GM12892 (cell line): ENCODE data around the gene OR2D3. TPM values are rescaled to one million over a fixed set of nuclear protein-coding genes. Genes with fewer than 3 reads are reported as not detected.
"Not testable (repeated sequence)": the region's sequence is repeated elsewhere in the genome, so short reads cannot be mapped to it uniquely, and the experiment has no call there.

Experiments
- DNase-seq: peaks from one replicate; pipeline ENCODE4 v3.0.0; 2011; ENCODE audit not compliant: insufficient read length
- FAIRE-seq: peaks from 2 replicates; lab custom pipeline; 2011; peaks lifted over from hg19 to GRCh38; lab: Jason Lieb, UNC
- POLR2A ChIP-seq: IDR thresholded peaks from 2 replicates; pipeline ENCODE4 v1.6.1; 2011; ENCODE audit warnings: low read depth, low read length, control low read depth
- POLR2AphosphoS5 ChIP-seq: IDR thresholded peaks from 2 replicates; pipeline ENCODE4 v1.6.1; 2011; ENCODE audit warnings: low read depth, low read length, control low read depth
- TAF1 ChIP-seq: IDR thresholded peaks from 2 replicates; pipeline ENCODE4 v1.6.1; 2011; ENCODE audit warnings: low read depth, mild to moderate bottlenecking, control low read depth, low read length, borderline replicate concordance
- polyA plus RNA-seq: library from polyadenylated mRNA; unstranded; fragments of >200 nt; gene quantifications from one replicate; pipeline ENCODE4 v1.2.1, GENCODE V29; 2012; ENCODE audit warnings: missing spikeins, inconsistent platforms; ENCODE audit not compliant: missing spikeins

OR2D3 gene, protein sequence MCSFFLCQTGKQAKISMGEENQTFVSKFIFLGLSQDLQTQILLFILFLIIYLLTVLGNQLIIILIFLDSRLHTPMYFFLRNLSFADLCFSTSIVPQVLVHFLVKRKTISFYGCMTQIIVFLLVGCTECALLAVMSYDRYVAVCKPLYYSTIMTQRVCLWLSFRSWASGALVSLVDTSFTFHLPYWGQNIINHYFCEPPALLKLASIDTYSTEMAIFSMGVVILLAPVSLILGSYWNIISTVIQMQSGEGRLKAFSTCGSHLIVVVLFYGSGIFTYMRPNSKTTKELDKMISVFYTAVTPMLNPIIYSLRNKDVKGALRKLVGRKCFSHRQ
- polyA plus RNA-seq = not detected

DNA sequence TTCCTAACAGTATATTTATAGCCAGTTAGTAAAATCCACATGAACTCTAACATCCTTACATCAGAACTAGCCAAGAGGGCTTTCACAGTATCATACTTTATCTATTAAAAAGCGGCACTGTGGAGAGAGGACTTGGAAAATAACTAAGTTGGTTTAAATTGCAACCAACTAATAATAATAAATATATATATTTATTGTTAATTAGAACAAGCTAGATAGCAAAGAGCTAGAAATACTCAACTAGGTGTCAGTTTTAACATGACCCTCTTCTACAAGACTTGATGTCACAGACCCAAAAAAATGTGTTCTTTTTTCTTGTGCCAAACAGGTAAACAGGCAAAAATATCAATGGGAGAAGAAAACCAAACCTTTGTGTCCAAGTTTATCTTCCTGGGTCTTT, at the start of gene OR2D3:
Gene OR2D3 (plus strand): TSS at position 301 of the 400 bp plus-strand sequence. CDS start 0 bp downstream, at position 301.
- DNase-seq (no peak), FAIRE-seq (no peak)
- TF ChIP-seq POLR2A (no peak), TAF1 (no peak)

DNA sequence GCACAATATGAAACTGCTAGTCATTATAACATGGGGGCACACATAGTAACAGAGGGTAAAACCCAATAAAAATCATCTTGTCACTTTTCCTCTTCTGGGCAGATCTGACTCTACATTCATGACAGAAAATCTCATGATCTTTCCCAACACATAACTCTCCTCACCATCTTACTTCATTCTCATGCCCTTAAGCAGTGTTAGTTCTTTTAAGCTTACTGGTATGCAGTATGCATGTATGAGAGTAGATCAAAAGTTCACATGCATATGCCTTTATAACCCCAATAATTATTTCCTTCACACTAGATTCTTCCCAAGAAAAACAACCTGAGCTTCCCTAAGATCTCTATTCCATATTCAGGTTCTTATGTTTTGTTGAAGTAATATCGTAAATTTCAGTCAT, 49.5 kb upstream of the OR2D3 start:
- FAIRE-seq = no peak
- TF ChIP-seq TAF1 (no peak), POLR2AphosphoS5 (no peak), POLR2A (no peak)
- no peak for DNase-seq

DNA sequence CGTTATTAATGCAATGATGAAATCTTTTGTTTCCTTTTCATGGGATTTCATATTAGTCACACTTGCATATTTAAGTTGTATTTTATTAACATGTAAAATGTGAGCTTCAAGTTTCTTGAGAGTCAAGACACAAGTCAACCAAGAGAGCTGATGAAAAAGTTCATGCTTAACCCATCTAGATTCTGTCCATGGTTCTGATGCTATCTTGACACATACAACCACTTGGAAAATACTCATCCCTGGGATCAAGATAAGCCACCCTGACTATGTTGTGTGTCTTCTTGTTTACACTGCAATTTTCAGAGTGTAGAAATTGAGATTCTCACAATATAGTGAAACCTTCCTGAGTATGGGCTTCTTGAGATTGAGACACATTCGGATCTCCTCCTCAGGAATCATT, 45.0 kb upstream of the OR2D3 start:
- TF ChIP-seq TAF1 = no peak
- no peak for TF ChIP-seq POLR2AphosphoS5
- TF ChIP-seq POLR2A = no peak
- FAIRE-seq (no peak), DNase-seq (no peak)

DNA sequence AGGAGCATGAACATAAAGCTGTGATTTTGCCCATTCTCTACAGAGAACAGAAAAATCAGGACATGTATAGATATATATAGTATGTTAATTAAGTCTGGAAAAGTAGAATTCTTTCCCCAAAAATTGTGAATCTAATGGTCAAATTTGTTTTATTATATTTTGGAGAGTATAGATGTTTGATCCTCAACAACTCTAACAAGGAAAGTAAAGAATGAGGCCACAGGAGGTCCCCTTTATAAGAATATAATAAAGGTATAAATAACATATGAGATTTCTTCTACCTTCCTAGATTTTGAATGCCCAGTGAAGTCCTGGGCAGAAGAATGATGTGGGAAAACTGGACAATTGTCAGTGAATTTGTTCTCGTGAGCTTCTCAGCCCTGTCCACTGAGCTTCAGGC, 44.5 kb upstream of the OR2D3 start, which contains the start of gene OR10A4:
Gene OR10A4 (plus strand): TSS at position 301 of the 400 bp plus-strand sequence. CDS start 23 bp downstream, at position 324.
- no peak for FAIRE-seq
- no peak for DNase-seq
- TF ChIP-seq POLR2AphosphoS5 = no peak
- no peak for TF ChIP-seq TAF1
- TF ChIP-seq POLR2A = no peak

DNA sequence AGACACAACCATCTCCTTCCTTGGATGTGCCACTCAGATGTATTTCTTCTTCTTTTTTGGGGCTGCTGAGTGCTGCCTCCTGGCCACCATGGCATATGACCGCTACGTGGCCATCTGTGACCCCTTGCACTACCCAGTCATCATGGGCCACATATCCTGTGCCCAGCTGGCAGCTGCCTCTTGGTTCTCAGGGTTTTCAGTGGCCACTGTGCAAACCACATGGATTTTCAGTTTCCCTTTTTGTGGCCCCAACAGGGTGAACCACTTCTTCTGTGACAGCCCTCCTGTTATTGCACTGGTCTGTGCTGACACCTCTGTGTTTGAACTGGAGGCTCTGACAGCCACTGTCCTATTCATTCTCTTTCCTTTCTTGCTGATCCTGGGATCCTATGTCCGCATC, 43.9 kb upstream of the OR2D3 start:
- DNase-seq (no peak), FAIRE-seq (no peak)
- TF ChIP-seq POLR2AphosphoS5 (no peak), POLR2A (no peak), TAF1 (no peak)

DNA sequence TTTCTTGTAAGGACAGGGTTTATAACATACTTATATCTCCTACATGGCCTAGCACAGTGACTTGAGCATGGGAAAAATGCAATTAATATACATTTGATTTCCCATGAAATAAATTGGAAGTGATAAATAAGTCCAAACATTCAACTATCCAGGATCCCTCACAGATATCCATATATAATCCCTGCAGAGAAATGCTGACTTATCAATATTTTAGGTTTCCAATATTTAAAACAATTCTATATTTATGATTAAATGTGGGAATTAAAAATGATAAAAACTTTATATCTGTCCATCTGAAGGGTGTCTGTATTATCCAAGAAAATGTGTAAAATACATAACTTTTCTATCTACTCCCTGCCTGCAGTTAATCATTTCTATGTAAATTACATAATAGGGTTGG, 38.1 kb upstream of the OR2D3 start:
- TF ChIP-seq TAF1 (no peak), POLR2AphosphoS5 (no peak), POLR2A (no peak)
- no peak for DNase-seq
- FAIRE-seq = no peak

DNA sequence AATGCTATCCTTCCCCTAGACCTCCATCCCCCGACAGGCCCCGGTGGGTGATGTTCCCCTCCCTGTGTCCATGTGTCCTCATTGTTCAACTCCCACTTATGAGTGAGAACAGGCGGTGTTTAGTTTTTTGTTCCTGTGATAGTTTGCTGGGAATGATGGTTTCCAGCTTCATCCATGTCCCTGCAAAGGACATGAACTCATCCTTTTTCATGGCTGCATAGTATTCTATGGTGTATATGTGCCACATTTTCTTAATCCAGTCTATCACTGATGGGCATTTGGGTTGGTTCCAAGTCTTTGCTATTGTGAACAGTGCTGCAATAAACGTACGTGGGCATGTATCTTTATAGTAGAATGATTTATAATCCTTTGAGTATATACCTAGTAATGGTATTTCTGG, 33.1 kb upstream of the OR2D3 start:
- not testable (repeated sequence) for FAIRE-seq, DNase-seq

DNA sequence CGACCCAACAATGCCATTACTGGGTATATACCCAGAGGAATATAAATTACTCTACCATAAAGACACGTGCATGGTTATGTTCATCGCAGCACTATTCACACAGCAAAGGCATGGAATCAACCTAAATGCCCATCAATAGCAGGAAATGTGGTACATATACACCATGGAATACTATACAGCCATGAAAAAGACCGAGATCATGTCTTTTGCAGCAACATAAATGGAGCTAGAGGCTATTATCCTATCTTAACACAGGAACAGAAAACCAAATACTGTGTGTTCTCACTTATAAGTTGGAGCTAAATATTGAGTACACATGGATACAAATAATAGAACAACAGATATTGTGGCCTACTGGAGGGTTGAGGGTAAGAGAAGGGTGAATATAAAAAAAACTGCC, 32.0 kb upstream of the OR2D3 start:
- TF ChIP-seq POLR2AphosphoS5 = no peak
- TF ChIP-seq TAF1 = no peak
- TF ChIP-seq POLR2A = no peak

DNA sequence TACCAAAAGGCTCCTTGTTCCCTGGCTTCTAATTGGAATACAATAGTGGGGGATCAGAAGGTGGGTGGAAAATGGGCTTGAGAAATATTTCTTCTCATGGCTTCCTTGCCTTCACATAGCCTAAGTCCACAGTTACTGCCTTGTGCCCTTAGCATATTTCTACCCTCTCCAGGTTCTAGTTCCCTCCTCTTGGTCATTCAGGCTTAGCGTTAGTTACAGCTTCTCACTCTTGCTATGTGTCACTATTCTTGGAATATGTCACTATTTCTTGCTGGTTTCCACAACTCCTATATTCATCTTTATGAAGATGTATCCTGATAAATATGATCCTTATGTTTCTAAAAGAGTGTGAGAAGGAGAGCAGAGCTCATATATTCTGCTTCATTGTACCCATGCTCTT, 31.0 kb upstream of the OR2D3 start:
- DNase-seq (no peak), FAIRE-seq (no peak)
- TF ChIP-seq TAF1 = no peak
- TF ChIP-seq POLR2A = no peak
- TF ChIP-seq POLR2AphosphoS5 = no peak

More for the DNA sequence above, 32.0 kb upstream of the OR2D3 start:
- FAIRE-seq (peak; percentile 30), DNase-seq (no peak)

DNA sequence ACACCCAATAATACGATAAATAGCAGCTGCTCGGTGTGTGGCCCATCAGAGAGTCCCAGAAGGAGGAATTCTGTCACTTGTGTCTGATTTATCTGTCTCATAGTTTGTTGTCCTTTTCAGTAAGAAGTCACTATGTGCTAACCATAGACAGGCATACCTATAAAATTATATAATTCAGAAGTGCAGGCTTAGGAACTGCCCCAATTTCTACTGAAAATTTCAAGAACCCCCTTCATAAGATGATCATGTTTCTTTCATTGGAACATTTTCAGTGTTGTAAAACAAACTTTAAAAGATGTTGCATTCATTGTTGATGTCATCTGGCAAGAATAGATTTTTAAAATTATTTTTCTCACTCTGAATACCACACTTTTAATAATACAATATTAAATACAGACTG, 28.4 kb upstream of the OR2D3 start, which contains the start of gene OR2D2:
Gene OR2D2 (minus strand): TSS at position 101 of the 400 bp plus-strand sequence. CDS start 0 bp downstream, at position 101.
- FAIRE-seq (no peak), DNase-seq (no peak)
- TF ChIP-seq TAF1 = no peak
- TF ChIP-seq POLR2A = no peak
- TF ChIP-seq POLR2AphosphoS5 = no peak

DNA sequence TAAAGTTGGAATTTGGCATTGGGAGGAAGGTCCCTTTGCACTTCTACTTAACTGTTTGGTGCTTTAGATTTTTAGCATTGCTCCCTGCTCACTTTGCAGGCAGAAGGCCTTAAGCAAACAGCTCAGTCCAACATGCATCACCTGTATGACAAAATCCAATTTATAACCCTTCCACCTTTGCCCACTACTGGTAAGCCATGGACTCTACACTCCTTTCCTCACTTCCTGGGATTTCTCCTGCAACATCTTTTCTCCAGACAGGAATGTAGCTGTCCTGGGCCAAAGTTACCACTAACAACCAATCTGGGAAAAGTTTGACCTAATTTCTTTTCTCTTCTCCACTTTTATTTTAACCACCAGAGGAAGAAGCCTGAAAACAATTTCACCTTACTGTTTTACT, 26.7 kb upstream of the OR2D3 start:
- peak; percentile 76 for FAIRE-seq

DNA sequence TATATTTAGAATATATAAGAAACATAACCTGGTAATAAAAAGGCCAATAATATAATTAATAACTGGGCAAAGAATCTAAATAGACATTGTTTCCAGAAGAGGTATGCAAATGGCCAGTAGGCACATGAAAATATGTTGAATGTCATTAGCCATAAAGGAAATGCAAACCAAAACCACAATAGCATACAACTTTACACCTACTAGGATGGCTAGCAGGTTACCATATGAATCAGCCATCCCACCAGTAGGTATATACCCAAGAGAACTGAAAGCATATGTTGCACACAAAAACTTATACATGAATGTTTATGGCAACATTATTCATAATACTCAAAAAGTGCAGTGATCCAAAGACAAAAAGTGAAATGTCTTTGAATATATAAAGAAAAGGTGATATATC, 25.8 kb upstream of the OR2D3 start:
- FAIRE-seq (peak; percentile 83), DNase-seq (no peak)
- TF ChIP-seq TAF1 (no peak), POLR2A (no peak), POLR2AphosphoS5 (no peak)

More for the DNA sequence above, 26.7 kb upstream of the OR2D3 start:
- TF ChIP-seq POLR2AphosphoS5 (no peak), TAF1 (no peak), POLR2A (no peak)
- DNase-seq = no peak

DNA sequence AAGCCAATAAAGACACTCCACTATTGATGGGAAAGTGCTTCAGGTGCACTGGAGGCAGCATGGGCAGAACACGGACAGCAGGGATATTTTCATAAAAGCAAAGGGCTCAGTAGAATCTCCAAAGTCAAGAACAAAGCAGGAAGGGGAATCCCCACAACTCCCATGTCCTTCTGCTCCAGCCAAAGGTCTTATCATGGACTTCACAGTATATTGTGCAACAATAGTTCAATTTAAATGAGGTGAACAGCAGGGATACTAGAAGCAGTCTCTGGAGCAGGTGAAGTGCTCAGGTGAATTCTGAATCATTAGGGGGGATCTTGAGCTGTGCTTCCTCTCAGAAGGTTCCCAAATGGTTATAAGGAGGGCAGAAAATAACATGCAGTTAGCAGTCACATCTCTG, 21.9 kb upstream of the OR2D3 start:
- no peak for TF ChIP-seq POLR2A
- FAIRE-seq (no peak), DNase-seq (no peak)
